ENCODE measurements around the gene OGDH. TPM values are rescaled to one million over a fixed set of nuclear protein-coding genes. Genes with fewer than 3 reads are reported as not detected.

The OGDH gene
- total and polyA plus RNA-seq, 3 donors from 2014 or later = 82.4 to 95.1 (median 87.0) TPM

GRCh38 chr7:44757739-44758138 is 151.3 kb downstream of the OGDH start:
- WGBS, 2 donors = 82 to 96% methylated on average over 5 to 7 of the region's 7 CpGs
- intact Hi-C loops (cut with DNase I; ENCODE audit: low total_unique reads) = no loop called here
- Histone ChIP-seq H3K4me3 (no peak overlapping the region), H3K36me3 (ENCODE audit: low read depth, missing control alignments) (no peaks in the 10 kb centered on the region), H3K4me1 (peaks cover 28% of the 10 kb centered on the region), H3K27ac (no peak overlapping the region), H3K9me3 (no peaks in the 10 kb centered on the region), H3K27me3 (no peaks in the 10 kb centered on the region)
- DNase-seq = no peak
- TF ChIP-seq CTCF (IDR thresholded peaks at IDR 0.05) (no peak), POLR2A (IDR thresholded peaks at IDR 0.05) (no peak)

Other genes with a start within 250 kb of the OGDH start
- gene NUDCD3, start 116.0 kb upstream of the OGDH start, total RNA-seq = 10 to 100 TPM; 50.6 to 54.6 TPM
- gene NUDCD3, start 116.0 kb upstream of the OGDH start, polyA plus RNA-seq (ENCODE audit: insufficient read depth, low read depth, low replicate concordance) = 112 TPM
- gene NPC1L1, start 65.3 kb upstream of the OGDH start, total RNA-seq = under 1 TPM; 0.37 to 0.55 TPM
- gene NPC1L1, start 65.3 kb upstream of the OGDH start, polyA plus RNA-seq (ENCODE audit: insufficient read depth, low read depth, low replicate concordance) = 0.83 TPM
- 10 to 100 TPM; 58.8 to 72.8 TPM for gene DDX56, start 32.7 kb upstream of the OGDH start, total RNA-seq
- 68.8 TPM for gene DDX56, start 32.7 kb upstream of the OGDH start, polyA plus RNA-seq (ENCODE audit: insufficient read depth, low read depth, low replicate concordance)
- gene TMED4, start 24.4 kb upstream of the OGDH start, total RNA-seq = 100 to 1,000 TPM; 164 to 236 TPM
- 77.8 TPM for gene TMED4, start 24.4 kb upstream of the OGDH start, polyA plus RNA-seq (ENCODE audit: insufficient read depth, low read depth, low replicate concordance)
- gene ZMIZ2, start 142.2 kb downstream of the OGDH start, total RNA-seq = 10 to 100 TPM; 47.9 to 85.9 TPM
- 86.6 TPM for gene ZMIZ2, start 142.2 kb downstream of the OGDH start, polyA plus RNA-seq (ENCODE audit: insufficient read depth, low read depth, low replicate concordance)
- 100 to 1,000 TPM; 616 to 873 TPM for gene PPIA, start 190.1 kb downstream of the OGDH start, total RNA-seq
- gene PPIA, start 190.1 kb downstream of the OGDH start, polyA plus RNA-seq (ENCODE audit: insufficient read depth, low read depth, low replicate concordance) = 918 TPM
- gene H2AZ2, start 241.5 kb downstream of the OGDH start, total RNA-seq = 100 to 1,000 TPM in 1 of 2 donors, 10 to 100 TPM in 1; 77.2 to 103 TPM
- gene H2AZ2, start 241.5 kb downstream of the OGDH start, polyA plus RNA-seq (ENCODE audit: insufficient read depth, low read depth, low replicate concordance) = 154 TPM

All from testis (tissue), 3 donors.